HL-60 (cell line): ENCODE results near the gene GBP3.

Experiments
- CTCF ChIP-seq: IDR thresholded peaks from one replicate; pipeline ENCODE4 v1.5.1; 2011; ENCODE audit warnings: low read length, control low read depth, inconsistent platforms; ENCODE audit not compliant: insufficient read depth
- REST ChIP-seq: IDR thresholded peaks from 2 replicates; pipeline ENCODE4 v1.6.1; 2012; ENCODE audit warnings: low read depth; ENCODE audit not compliant: insufficient replicate concordance

- TF ChIP-seq CTCF (no peak), REST (no peak)
These were observed 32.2 kb downstream of the GBP3 start for GRCh38 chr1:88990426-88990825.
